ENCODE measurements around the gene ST6GALNAC3. TPM values are rescaled to one million over a fixed set of nuclear protein-coding genes. Genes with fewer than 3 reads are reported as not detected.
"Not testable (repeated sequence)": the region's sequence is repeated elsewhere in the genome, so short reads cannot be mapped to it uniquely, and the experiment has no call there.

ST6GALNAC3 gene
- total RNA-seq, 2 donors from 2014 or later = 10.5 to 13.3 TPM

DNA sequence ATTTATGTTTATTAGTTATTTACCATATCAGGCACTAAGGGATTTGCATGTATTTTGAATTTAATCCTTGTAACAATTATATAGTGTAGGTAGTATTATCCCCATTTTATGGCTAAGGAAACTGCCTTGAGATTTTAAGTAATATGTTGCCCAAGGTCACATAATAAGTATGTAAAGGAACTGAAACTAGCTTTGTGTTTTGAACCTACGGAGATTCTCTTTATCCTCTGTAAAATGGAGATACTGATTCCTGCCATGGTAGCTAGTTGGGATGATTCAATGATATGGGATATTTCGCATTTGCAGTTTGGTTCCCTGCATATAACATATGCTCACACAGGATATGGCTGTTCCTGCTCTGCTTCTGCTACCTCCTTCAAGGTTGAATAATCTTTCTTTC lies 144.3 kb downstream of the ST6GALNAC3 start:
- intact Hi-C loops (cut with DNase I, micrococcal nuclease) = no loop called here
- DNase-seq (no peak), ATAC-seq (no peak)

DNA sequence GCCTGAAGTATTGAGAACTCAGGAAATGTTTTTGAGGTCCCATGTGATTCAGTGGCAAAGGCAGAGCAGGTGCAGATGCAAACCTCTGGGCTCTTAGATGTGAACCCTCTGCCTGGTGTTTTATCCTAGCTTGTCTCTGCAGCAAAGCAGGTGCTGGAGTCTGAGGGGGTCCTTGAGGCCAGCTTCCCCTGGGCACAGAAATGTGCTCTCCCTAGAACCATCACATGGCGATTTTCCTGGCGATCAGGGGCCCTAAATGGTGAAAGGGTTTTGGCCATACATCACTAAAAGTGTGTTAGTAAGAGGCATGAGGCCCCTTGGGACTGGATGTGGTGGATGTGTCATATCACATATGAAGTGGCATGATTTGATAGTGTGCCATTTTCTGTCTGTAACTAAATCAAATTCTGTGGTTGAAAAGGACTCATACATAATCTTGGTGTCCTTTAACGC lies 144.8 kb downstream of the ST6GALNAC3 start:
- DNase-seq = no peak
- intact Hi-C loops (cut with DNase I, micrococcal nuclease) = no loop called here
- ATAC-seq = no peak

DNA sequence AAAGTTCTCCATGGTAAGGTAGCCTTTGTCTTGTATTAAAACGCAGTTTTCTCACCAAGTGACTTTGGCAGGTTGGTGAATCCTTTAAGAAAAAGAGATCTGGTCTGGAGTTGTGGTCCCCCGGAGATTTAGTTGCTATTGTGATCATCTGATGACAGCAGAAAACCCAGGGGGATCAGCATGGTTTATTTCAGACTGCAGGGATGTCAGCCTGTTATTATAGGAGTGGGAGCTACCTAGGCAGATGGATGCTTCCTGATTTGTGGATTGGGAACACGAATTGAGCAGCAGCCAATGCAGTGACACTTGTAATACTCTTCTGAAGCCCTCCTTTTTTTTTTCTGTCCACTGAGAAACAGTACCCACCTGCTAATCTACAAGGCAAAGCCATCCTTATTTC lies 150.2 kb downstream of the ST6GALNAC3 start:
- no peak for ATAC-seq
- intact Hi-C loops (cut with DNase I, micrococcal nuclease) = no loop called here
- DNase-seq = no peak

DNA sequence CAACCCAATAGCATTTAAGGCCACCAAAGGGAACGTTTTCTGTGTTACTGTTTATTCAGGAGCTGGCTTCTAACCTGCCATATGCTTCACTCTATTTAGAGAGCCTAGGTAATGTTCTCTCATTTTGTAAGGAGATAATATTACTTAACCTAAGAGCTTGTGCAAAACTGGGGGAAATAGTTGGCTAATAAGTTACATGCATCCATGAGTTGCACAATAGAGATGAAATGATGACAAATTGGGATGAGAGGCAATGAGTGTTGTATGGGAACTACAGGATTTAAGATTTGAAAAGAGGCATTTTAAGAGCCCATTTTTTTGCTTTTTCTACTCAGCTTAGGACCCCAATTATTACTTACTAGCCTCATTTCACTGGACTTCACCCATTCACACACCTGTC lies 151.0 kb downstream of the ST6GALNAC3 start:
- intact Hi-C loops (cut with DNase I, micrococcal nuclease) = no loop called here
- no peak for ATAC-seq
- DNase-seq = no peak

DNA sequence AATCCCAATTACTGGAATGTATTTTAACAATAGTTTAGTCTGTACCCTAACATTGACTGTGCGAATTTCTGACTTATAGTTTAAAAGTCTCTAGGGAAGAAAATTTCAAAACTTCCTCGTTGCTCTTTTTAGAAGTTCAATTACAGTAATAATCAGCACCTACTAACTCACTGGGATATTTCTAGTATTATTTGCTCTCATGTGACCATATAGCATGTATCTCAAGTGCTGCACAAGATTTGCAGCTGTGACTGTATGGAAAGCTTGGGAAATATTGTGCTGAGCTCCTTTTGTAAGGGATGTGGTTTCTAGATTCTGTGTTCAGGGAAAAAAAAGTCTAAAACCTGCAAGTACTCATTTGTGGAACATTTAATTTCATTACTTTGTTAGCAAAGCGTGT lies 153.1 kb downstream of the ST6GALNAC3 start:
- DNase-seq (no peak), ATAC-seq (no peak)
- intact Hi-C loops (cut with DNase I, micrococcal nuclease) = no loop called here

DNA sequence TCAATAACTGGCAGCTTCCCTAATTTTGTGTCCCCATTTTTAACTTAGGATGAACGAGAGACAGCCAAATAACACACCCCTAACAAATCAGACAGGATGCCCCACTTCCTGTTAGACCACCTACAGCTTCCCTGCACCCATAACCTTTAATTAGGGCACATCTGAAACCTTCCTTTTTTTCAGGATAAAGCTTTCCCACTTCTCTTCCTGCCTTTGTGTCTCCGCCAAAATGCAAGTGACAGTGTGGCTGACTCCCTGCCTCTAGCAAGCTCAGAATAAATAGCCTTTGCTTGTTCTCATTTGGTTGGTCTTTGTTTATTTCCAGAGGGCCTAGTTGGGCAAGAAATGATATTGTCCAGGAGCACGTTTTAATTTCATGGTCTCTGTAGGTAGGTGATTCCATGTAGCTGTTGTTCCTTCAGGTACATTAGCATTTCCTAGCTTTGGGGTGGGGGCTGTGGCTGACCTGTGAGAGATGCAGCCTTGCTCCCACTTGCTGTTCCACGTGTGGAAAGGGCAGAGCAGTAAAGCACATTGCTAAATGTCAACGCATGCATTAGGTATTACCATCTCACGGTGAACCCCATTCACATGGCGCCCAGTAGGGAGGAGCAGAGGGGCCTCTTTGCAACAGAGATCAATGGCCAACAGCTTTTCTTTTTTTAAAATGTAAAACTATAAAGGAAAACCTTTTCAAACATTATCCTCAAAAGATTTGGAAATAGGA lies 154.9 kb downstream of the ST6GALNAC3 start:
- ATAC-seq (no peak), DNase-seq (no peak)
- intact Hi-C loops (cut with DNase I, micrococcal nuclease) = no loop called here

DNA sequence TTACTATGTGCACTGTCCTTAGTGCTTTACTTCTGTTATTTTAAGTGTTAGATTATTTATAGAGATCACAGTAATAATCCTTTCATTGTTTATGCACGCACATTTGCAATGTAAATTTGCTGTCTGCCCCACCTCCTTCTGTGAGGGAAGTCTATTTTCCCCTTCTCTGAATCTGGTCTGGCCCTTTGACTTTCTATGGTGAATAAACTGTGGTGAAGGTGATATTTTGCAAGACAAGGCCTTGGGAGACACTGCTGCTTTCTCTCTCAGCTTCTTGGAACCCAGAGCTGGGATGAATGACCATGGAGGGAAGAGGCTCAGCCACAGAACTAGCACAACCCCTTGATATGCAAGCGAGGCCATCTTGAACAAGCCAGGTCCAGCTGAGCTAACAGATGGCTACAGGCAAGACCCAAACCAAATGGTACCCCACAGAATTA lies 156.3 kb downstream of the ST6GALNAC3 start:
- intact Hi-C loops (cut with DNase I, micrococcal nuclease) = no loop called here
- DNase-seq (no peak), ATAC-seq (no peak)

DNA sequence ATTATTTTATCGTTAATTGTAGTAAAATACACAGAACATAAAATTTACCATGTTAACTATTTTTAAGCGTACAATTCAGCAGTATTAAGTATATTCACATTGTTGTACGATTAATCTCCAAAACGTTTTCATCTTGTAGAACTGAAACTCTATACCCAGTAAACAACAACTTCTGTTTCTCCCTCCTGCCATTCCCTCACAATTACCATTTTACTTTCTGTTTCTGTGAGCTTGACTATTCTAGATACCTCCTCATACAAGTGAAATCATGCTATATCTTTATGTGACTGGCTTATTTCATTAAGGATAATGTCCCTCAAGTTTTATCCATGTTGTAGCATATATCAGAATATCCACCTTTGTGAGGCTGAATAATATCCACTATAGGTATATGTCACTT lies 156.8 kb downstream of the ST6GALNAC3 start:
- intact Hi-C loops (cut with DNase I, micrococcal nuclease) = no loop called here
- DNase-seq = no peak
- no peak for ATAC-seq

DNA sequence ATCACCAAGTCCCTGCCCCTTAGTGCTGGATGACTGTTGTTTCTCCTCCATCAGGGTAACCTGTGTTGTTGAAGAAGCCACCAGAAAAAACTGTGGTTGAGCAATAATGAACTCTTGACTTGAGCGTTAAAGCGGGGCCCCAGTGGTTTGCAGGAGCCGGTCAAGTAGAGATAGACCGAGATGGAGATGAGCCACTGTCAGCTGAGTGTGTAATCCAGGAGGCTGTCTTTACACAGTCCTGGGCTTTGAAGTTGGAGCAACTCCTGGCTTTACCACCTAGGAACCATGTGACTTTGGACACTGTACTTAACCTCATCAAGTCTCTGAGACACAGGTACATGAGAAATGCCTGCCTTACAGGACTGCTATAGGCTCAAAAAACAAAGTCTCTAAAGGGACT lies 158.1 kb downstream of the ST6GALNAC3 start:
- intact Hi-C loops (cut with DNase I, micrococcal nuclease) = no loop called here
- DNase-seq = no peak
- no peak for ATAC-seq

DNA sequence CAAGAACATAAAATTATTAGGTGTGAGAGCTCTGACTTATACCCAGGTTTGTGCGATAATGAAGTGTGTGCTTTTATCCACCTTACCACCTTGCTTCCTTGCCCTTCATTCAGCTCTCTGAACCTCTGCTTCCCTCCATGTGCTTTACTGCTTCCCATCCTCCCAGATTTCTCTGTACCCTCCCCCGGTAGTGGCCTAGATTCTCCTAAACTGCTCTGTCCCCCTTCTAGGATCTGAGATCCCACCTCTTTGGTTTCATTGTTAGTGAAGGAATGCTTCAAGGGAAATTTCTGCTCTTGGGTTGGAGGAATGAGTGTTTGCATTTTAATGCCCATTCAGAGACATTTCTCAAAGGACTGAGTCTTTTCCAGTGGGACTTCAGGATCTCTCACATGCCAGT lies 159.5 kb downstream of the ST6GALNAC3 start:
- no peak for DNase-seq
- intact Hi-C loops (cut with DNase I, micrococcal nuclease) = no loop called here
- no peak for ATAC-seq

DNA sequence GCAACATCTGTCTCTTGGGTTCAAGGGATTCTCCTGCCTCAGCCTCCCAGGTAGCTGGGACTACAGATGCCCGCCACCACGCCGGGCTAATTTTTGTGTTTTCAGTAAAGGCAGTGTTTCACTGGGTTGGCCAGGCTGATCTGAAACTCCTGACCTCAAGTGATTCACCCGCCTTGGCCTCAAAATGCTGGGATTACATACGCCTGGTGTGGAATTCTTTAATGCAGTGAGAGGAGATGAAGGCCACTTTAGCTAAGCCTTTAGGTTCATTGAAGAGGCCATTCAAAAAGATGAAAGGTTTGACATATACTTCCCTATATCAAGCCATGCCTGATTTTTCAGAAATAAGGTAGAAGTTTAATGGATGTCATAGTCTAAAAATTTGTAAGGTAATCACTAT lies 162.7 kb downstream of the ST6GALNAC3 start:
- ATAC-seq = no peak

DNA sequence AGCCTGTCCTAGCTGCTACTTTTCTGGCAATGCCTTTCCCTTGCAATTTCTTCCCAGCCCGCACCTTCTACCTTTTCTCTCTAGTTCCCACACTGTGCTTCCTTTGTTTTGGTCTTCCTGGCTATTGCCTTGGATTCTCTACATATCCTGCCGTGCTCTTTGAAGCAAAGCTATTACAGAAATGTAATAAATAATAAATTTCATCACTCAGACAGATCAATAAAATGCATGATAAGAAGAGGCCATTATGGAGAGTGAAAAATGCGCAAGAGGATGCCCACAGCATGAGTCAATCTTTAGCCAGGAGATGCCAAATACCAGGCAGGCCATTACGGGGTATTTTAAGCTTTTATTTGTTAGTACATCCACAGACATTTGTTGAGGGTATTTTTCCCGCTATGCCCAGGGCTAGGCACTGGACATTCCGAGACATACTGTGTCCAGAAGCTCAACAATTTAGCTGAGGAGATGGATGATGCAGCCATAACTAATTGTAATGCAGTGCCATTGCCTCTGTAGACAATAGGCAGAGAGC lies 163.6 kb downstream of the ST6GALNAC3 start:
- intact Hi-C loops (cut with DNase I, micrococcal nuclease) = no loop called here
- ATAC-seq = no peak
- no peak for DNase-seq

More for the DNA sequence above, 162.7 kb downstream of the ST6GALNAC3 start:
- intact Hi-C loops (cut with DNase I, micrococcal nuclease) = no loop called here
- no peak for DNase-seq

DNA sequence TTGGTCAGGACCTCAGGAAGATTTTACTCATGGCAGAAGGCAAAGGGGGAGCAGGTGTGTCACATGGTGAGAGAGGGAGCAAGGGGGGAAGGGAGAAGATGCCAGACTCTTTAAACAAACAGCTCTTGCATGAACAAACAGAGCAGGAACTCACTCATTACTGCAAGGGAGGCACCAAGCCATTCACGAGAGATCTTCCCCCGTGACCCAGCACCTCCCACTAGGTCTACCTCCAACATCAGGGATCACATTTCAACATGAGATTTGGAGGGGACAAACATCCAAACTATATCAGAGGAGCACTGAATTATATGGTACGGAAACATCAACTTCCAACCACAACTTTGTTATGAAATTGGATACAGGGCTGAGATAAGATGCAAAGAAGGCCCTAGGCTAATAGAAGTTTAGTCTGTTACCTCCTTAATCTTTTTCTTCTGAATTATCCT lies 164.9 kb downstream of the ST6GALNAC3 start:
- intact Hi-C loops (cut with DNase I, micrococcal nuclease) = no loop called here
- ATAC-seq = no peak
- no peak for DNase-seq

DNA sequence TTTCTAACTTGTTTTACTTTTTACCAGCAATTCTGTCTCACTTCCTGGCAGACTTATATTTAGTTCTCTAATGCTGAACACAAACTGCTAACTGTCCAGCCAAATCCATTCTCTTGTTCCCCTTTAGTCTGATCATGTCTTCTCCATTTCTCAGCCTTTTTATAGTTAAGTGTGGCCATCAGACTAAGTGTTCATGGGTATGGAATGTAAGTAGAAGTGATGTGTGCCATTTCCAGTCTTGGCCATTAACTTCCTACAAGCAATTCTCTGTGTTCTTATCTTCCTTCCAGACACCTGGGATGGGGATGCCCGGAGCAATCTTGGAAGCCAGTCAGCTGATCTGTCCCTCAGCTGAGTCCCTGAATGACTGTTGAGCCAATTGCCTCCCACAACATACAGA lies 165.8 kb downstream of the ST6GALNAC3 start:
- no peak for ATAC-seq
- intact Hi-C loops (cut with DNase I, micrococcal nuclease) = no loop called here
- no peak for DNase-seq

DNA sequence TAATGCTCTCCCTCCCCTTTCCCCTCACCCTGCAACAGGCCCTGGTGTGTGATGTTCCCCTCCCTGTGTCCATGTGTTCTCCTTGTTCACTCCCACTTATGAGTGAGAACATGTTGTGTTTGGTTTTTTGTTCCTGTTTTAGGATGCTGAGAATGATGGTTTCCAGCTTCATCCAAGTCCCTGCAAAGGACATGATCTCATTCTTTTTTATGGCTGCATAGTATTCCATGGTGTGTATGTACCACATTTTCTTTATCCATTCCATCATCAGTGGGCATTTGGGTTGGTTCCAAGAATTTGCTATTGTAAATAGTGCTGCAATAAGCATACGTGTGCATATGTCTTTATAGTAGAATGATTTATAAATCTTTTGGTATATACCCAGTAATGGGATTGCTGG lies 168.0 kb downstream of the ST6GALNAC3 start:
- ATAC-seq; intact Hi-C loops (cut with DNase I, micrococcal nuclease); DNase-seq: not testable (repeated sequence)

DNA sequence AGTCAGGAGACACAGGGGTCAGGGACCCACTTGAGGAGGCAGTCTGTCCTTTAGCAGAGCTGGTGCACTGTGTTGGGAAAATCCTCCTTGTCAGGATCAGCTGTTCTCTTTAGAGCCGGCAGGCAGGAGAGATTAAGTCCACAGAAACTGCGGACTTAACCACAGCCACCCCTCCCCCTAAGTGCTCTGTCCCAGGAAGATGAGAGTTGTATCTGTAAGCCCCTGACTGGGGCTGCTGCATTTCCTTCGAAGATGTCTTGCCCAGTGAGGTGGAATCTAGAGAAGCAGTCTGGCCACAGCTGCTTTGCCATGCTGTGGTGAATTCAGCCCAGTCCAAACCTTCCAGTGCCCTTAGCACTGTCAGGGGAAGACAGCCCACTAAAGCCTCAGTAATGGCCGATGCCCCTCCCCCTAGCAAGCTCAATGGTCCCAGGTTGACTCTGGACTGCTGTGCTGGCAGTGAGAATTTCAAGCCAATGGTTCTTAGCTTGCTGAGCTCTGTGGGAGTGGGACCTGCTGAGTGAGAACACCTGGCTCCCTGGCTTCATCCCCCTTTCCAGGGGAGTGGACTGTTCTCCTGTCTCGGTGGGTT lies 172.8 kb downstream of the ST6GALNAC3 start:
- no peak for DNase-seq
- no peak for ATAC-seq
- intact Hi-C loops (cut with DNase I, micrococcal nuclease) = no loop called here

DNA sequence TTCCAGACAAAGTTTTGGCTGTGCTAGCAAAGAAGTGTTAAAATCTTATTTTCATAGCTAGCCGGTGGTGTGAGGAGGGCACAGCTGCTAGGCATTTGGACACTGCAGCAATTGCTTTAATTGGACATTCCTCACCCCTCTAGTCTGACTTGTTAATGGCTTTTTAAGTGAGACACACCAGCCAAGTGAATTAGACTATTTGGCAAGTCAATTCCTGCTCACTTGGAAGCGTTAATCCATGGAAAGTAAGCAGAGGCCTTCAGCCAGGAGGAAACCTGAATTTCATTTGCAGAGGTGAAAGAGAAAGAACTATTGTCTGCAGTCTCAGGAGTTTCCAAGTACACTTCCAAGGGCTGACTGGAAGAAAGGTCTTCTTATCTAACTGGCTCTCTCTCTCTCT lies 175.7 kb downstream of the ST6GALNAC3 start:
- DNase-seq (no peak), ATAC-seq (no peak)
- intact Hi-C loops (cut with DNase I, micrococcal nuclease) = no loop called here

DNA sequence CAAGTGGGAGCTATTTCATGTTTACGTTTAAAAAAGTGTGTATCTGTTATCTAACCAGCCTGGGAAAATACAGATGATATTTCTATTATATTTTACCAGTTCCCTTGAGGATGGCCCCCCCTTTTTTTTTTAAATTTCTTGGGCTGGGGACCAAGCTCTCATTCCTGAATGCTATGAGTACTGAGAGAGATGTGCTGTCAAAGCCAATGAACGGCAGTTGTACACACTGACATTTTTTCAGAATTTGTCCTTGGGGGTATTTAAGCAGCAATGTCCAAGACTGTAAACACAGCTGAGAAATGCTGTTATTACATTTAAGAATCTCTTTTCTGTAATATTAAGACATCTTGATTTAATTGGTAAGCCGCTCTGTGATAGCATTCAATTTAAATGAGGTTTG lies 177.9 kb downstream of the ST6GALNAC3 start:
- no peak for ATAC-seq
- DNase-seq = no peak
- intact Hi-C loops (cut with DNase I, micrococcal nuclease) = no loop called here

DNA sequence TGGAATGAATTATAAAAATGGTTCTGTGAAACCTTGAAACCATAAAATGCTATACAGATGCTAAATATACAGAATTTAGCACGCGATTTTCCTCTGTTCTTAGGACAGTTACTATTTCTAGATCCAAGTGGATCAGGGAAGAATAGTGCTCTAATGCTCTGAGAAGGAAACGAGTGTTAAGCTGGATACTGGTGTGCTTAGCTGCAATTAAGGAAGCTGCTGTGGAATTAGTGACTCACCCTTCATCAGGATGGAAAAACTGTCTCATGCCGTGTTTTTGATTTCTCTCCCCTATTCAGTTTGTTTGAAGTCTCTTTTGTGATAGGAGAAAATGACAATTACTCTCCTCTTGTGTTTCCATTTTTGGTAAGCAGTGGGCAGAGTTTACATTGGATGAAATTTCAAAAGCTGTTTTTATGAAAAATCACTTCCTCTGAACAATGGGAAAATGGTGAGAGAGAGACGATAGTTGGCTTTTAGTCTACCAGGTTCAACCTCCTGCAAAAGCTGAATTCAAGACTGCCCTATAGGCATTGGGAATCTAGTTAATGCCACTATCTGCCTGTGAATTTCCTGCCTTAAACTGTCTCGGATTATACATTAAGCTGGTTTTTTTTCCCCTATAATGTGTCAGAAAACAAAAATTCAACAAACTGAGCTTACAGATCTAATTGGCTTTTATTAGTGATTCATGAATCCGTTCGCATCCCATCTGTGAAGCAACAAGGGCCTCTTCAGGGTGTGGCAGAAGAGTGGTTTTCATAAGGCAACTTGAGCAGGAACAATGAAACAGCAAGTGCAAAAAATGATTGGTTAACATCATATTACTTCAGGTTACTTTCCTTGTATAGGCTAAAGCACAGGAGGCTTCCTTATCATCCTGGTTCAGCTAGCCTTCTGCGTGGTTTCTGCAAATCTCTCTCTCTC lies 179.8 kb downstream of the ST6GALNAC3 start:
- intact Hi-C loops (cut with DNase I, micrococcal nuclease) = no loop called here
- no peak for ATAC-seq
- DNase-seq = no peak
